IMR-90 (cell line): ENCODE results near the gene ADGRV1. TPM values are rescaled to one million over a fixed set of nuclear protein-coding genes. Genes with fewer than 3 reads are reported as not detected.
A peak's percentile ranks its signal among the peaks of the same experiment; 100 is the strongest.

ENCODE experiments used
- ATAC-seq: fragments of 200-7000 bp; cut with Tn5 transposase; 2 replicates; pipeline ENCODE4 v1.9.1; 2020; ENCODE audit warnings: low read depth, mild to moderate bottlenecking, moderate library complexity
- BruUV-seq: library from RNA; stranded (reverse); fragments of 400-500 nt; replicated peaks from 2 replicates; lab custom pipeline; 2021; lab: Mats Ljungman, UMichigan
- CTCF ChIA-PET: fragments of 300-600 bp; formaldehyde crosslinking; extraction: SDS; loops from one replicate; lab custom pipeline; 2021; ENCODE audit warnings: antibody characterized with exemption; lab: Yijun Ruan, JAX
- POLR2A ChIA-PET: fragments of 300-600 bp; sonication (Branson Sonifier 250); formaldehyde crosslinking; loops from one replicate; lab custom pipeline; 2022; ENCODE audit warnings: antibody characterized with exemption; ENCODE audit not compliant: unreplicated experiment; lab: Charles Lee
- DNase-seq: peaks from one replicate; pipeline ENCODE4 v3.0.0; 2013
- H2AFZ ChIP-seq: replicated peaks from 2 replicates; pipeline ENCODE3; 2013; ENCODE audit warnings: low read length, mild to moderate bottlenecking; ENCODE audit not compliant: poor library complexity
- H2AK5ac ChIP-seq: 2 replicates; pipeline ENCODE4 v1.6.1; 2013; ENCODE audit warnings: low read depth, low read length, inconsistent platforms
- H2AK9ac ChIP-seq: replicated peaks from 2 replicates; pipeline ENCODE3; 2013; ENCODE audit warnings: mild to moderate bottlenecking, low read depth, low read length, moderate library complexity; ENCODE audit not compliant: poor library complexity
- H2BK120ac ChIP-seq: 2 replicates; pipeline ENCODE4 v1.6.1; 2013; ENCODE audit warnings: low read depth, low read length, inconsistent platforms
- H2BK15ac ChIP-seq: 3 replicates; pipeline ENCODE4 v1.6.1; 2013; ENCODE audit warnings: low read depth, low read length, inconsistent platforms
- H2BK20ac ChIP-seq: 2 replicates; pipeline ENCODE4 v1.6.1; 2013; ENCODE audit warnings: low read depth, mild to moderate bottlenecking, inconsistent platforms, low read length, moderate library complexity
- H2BK5ac ChIP-seq: 2 replicates; pipeline ENCODE4 v1.6.1; 2013; ENCODE audit warnings: mild to moderate bottlenecking, low read depth, low read length, inconsistent platforms; ENCODE audit not compliant: poor library complexity, severe bottlenecking
- H3K14ac ChIP-seq: replicated peaks from 2 replicates; pipeline ENCODE4 v1.6.1; 2013; ENCODE audit warnings: low read depth, low read length, inconsistent platforms
- H3K18ac ChIP-seq: 2 replicates; pipeline ENCODE4 v1.6.1; 2013; ENCODE audit warnings: low read depth, low read length, control low read depth
- H3K23ac ChIP-seq: 2 replicates; pipeline ENCODE4 v1.6.1; 2013; ENCODE audit warnings: low read depth, low read length, inconsistent platforms
- H3K27ac ChIP-seq: 2 replicates; pipeline ENCODE4 v1.5.1; 2013; ENCODE audit warnings: mild to moderate bottlenecking, control low read depth, low read length; ENCODE audit not compliant: insufficient read depth
- H3K27me3 ChIP-seq: 2 replicates; pipeline ENCODE4 v1.6.1; 2013; ENCODE audit warnings: low read length; ENCODE audit not compliant: control insufficient read depth, insufficient read depth
- H3K36me3 ChIP-seq: 2 replicates; pipeline ENCODE4 v1.6.1; 2013; ENCODE audit warnings: low read length, mixed read lengths; ENCODE audit not compliant: control insufficient read depth, insufficient read depth
- H3K4ac ChIP-seq: 2 replicates; pipeline ENCODE4 v1.6.1; 2013; ENCODE audit warnings: low read depth, low read length, inconsistent platforms
- H3K4me1 ChIP-seq: 2 replicates; pipeline ENCODE4 v1.6.1; 2013; ENCODE audit warnings: low read length, mixed read lengths; ENCODE audit not compliant: control insufficient read depth, insufficient read depth
- H3K4me2 ChIP-seq: 2 replicates; pipeline ENCODE4 v1.6.1; 2013; ENCODE audit warnings: low read depth, mild to moderate bottlenecking, control low read depth, low read length, moderate library complexity
- H3K4me3 ChIP-seq: 2 replicates; pipeline ENCODE4 v1.5.1; 2013; ENCODE audit warnings: low read depth, mild to moderate bottlenecking, control low read depth, low read length, moderate library complexity; ENCODE audit not compliant: insufficient read depth
- H3K56ac ChIP-seq: 2 replicates; pipeline ENCODE4 v1.6.1; 2013; ENCODE audit warnings: low read length, inconsistent platforms; ENCODE audit not compliant: insufficient read depth; ENCODE audit errors: extremely low read depth
- H3K79me1 ChIP-seq, 2 experiments: 2 replicates each; pipeline ENCODE4 v1.6.1; 2013; ENCODE audit warnings: low read length in 2 of 2, inconsistent platforms in 1 of 2, low read depth in 1 of 2
- H3K9ac ChIP-seq: 2 replicates; pipeline ENCODE4 v1.6.1; 2013; ENCODE audit warnings: low read depth, low read length, control low read depth
- H3K9me1 ChIP-seq: 2 replicates; pipeline ENCODE4 v1.6.1; 2013; ENCODE audit warnings: low read length, inconsistent platforms; ENCODE audit not compliant: insufficient read depth
- H3K9me3 ChIP-seq: 2 replicates; pipeline ENCODE4 v1.6.1; 2013; ENCODE audit warnings: low read length; ENCODE audit not compliant: control insufficient read depth, insufficient read depth
- H4K20me1 ChIP-seq: 2 replicates; pipeline ENCODE4 v1.6.1; 2013; ENCODE audit warnings: low read length, inconsistent platforms; ENCODE audit not compliant: insufficient read depth
- H4K5ac ChIP-seq: 2 replicates; pipeline ENCODE4 v1.6.1; 2013; ENCODE audit warnings: mild to moderate bottlenecking, low read depth, low read length, control low read depth
- H4K8ac ChIP-seq, 2 experiments: 2 replicates each; pipeline ENCODE4 v1.6.1; 2013; ENCODE audit warnings: low read depth in 2 of 2, low read length in 2 of 2, control low read depth in 1 of 2, inconsistent platforms in 1 of 2
- H4K91ac ChIP-seq: 2 replicates; pipeline ENCODE4 v1.6.1; 2013; ENCODE audit warnings: low read depth, low read length, inconsistent platforms; ENCODE audit not compliant: insufficient read depth
- BHLHE40 ChIP-seq: fragments of 150-350 bp; IDR thresholded peaks from 2 replicates; pipeline ENCODE4 v1.6.1; 2016; ENCODE audit warnings: mild to moderate bottlenecking, low read depth, low read length
- CHD1 ChIP-seq: IDR thresholded peaks from 2 replicates; pipeline ENCODE4 v1.6.1; 2012; ENCODE audit warnings: low read depth, low read length, improper control_type of control experiment
- MAFK ChIP-seq: IDR thresholded peaks from 2 replicates; pipeline ENCODE4 v1.6.1; 2012; ENCODE audit warnings: low read depth, low read length, improper control_type of control experiment
- MAZ ChIP-seq: IDR thresholded peaks from 2 replicates; pipeline ENCODE4 v1.6.1; 2012; ENCODE audit warnings: low read depth, mild to moderate bottlenecking, low read length, improper control_type of control experiment, moderate library complexity, borderline replicate concordance
- NFE2L2 ChIP-seq: fragments of 150-350 bp; IDR thresholded peaks from 2 replicates; pipeline ENCODE4 v1.6.1; 2016; ENCODE audit warnings: low read depth, mild to moderate bottlenecking, low read length
- RAD21 ChIP-seq: IDR thresholded peaks from 2 replicates; pipeline ENCODE4 v1.6.1; 2012; ENCODE audit warnings: low read length, improper control_type of control experiment
- SMC3 ChIP-seq: fragments of 150-350 bp; IDR thresholded peaks from 2 replicates; pipeline ENCODE4 v1.6.1; 2016; ENCODE audit warnings: low read depth, mild to moderate bottlenecking, antibody characterized with exemption, low read length, moderate library complexity
- USF2 ChIP-seq: fragments of 150-350 bp; IDR thresholded peaks from 2 replicates; pipeline ENCODE4 v1.6.1; 2017; ENCODE audit warnings: mild to moderate bottlenecking, antibody characterized with exemption, low read length, low read depth
- WGBS, 2 experiments: methylation state at CpG; one replicate each; pipeline versions ENCODE4 v1.1.5 to v1.1.7; 2013; ENCODE audit warnings: missing lambda C conversion rate in 2 of 2; ENCODE audit not compliant: insufficient read length in 1 of 2; ENCODE audit errors: extremely low coverage in 2 of 2; 5-methylcytosine and 5-hydroxymethylcytosine counted together
- dilution Hi-C: fragments of 300-500 bp; cut with HindIII; formaldehyde crosslinking; loops from one replicate; pipeline ENCODE4 v1.14.3; 2018; ENCODE audit warnings: low sequenced_read_pairs; ENCODE audit not compliant: unreplicated experiment
- in situ Hi-C: fragments of 300-500 bp; cut with MboI; formaldehyde crosslinking; loops from 3 replicates; pipeline ENCODE4 v1.14.3; 2019; ENCODE audit warnings: low sequenced_read_pairs, inconsistent platforms, mixed read lengths
- intact Hi-C: fragments of 100-400 bp; cut with micrococcal nuclease; formaldehyde crosslinking; loops from 2 replicates; pipeline ENCODE4 v1.10.0; 2022
- polyA plus RNA-seq, 3 experiments: library from polyadenylated mRNA; depleted of rRNA; stranded (reverse); fragments of >200 nt; gene quantifications; 2 replicates each; pipeline ENCODE4 v1.2.3, GENCODE V29; 2012; ENCODE audit warnings: low replicate concordance in 1 of 3
- total RNA-seq: library from RNA; depleted of rRNA; stranded (reverse); fragments of >200 nt; gene quantifications from 2 replicates; pipeline ENCODE4 v1.2.3, GENCODE V29; 2012

Gene ADGRV1
- total and polyA plus RNA-seq, 2 of the 4 experiments (the other 2 are of a cell fraction): under 0.01 TPM; not detected in 1

DNA sequence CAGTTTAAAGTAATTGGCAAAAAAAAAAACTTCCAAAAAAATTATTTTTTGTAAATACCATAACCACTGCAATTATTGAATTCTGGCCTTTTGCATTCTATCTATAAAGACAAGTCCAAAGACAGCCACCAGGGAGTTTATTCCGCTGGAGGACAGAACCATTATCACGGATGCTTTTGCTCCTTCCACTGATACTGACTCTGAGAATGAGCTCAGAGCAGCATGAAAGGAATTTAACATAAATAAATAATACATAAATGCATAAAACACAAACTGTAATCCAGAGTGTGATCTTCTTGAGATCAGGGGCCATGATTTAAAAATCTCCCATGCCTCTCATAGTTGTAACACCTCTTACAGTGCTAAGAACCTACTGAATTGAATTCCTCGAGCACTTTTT lies 559.8 kb downstream of the ADGRV1 start:
- Histone ChIP-seq H4K8ac (no peak overlapping the region), H2BK20ac (no peak overlapping the region), H3K27ac (no peak overlapping the region), H2AFZ (no peak overlapping the region), H3K56ac (no peak overlapping the region), H3K4me3 (no peak overlapping the region), H3K9ac (no peak overlapping the region), H4K20me1 (no peaks in the 10 kb centered on the region), H3K27me3 (no peaks in the 10 kb centered on the region), H2BK120ac (no peak overlapping the region), H3K9me1 (no peaks in the 10 kb centered on the region), H2BK5ac (no peak overlapping the region), H4K5ac (no peak overlapping the region), H4K91ac (no peak overlapping the region), H3K23ac (no peak overlapping the region), H3K4me1 (peaks cover 3% of the 10 kb centered on the region), H3K79me1 (no peaks in the 10 kb centered on the region), H3K4me2 (no peak overlapping the region), H3K9me3 (no peaks in the 10 kb centered on the region), H2BK15ac (no peak overlapping the region), H3K18ac (no peak overlapping the region), H2AK5ac (no peak overlapping the region), H3K4ac (no peak overlapping the region), H3K14ac (no peak overlapping the region), H3K36me3 (no peaks in the 10 kb centered on the region), H2AK9ac (no peak overlapping the region)
- dilution Hi-C loops (no loop called here), intact Hi-C loops (no loop called here), in situ Hi-C loops (no loop called here)
- peak; percentile 26 for DNase-seq
- BruUV-seq: no TSS peak
- 50% methylated on average over 1 of the region's 3 CpGs; no CpG with 5 or more reads in 1 of the 2 experiments for WGBS, 2 experiments
- ATAC-seq: peak; percentile 66
- TF ChIP-seq SMC3: no peak
- TF ChIP-seq MAZ: no peak
- no peak for TF ChIP-seq NFE2L2
- no peak for TF ChIP-seq MAFK
- TF ChIP-seq USF2: no peak
- no peak for TF ChIP-seq CHD1
- no peak for TF ChIP-seq RAD21
- TF ChIP-seq BHLHE40: no peak
- ChIA-PET POLR2A (no interaction called here), CTCF (interaction anchor here (0.5 to 1.5 kb wide), 2 partner anchors 9 to 268 kb away, joined by 3 to 4 read pairs; no protein-coding TSS in a partner anchor)
